HCT116 (cell line): ENCODE measurements around the gene ALOX15. TPM values are rescaled to one million over a fixed set of nuclear protein-coding genes. Genes with fewer than 3 reads are reported as not detected.

Experiments
- ATAC-seq: fragments of 200-7000 bp; cut with Tn5 transposase; 2 replicates; pipeline ENCODE4 v1.9.1; 2020; ENCODE audit warnings: mild to moderate bottlenecking, moderate library complexity
- BruUV-seq: library from RNA; stranded (reverse); fragments of 400-500 nt; replicated peaks from 2 replicates; lab custom pipeline; 2021; lab: Mats Ljungman, UMichigan
- CTCF ChIA-PET: fragments of 300-600 bp; sonication (Branson Sonifier 250); formaldehyde crosslinking; loops from one replicate; lab custom pipeline; 2021; ENCODE audit warnings: antibody characterized with exemption; lab: Charles Lee
- POLR2A ChIA-PET: fragments of 300-600, 350-600 bp; sonication (Branson Sonifier 250); formaldehyde crosslinking; loops from one replicate; lab custom pipeline; 2021; ENCODE audit warnings: antibody characterized with exemption; lab: Charles Lee
- RAD21 ChIA-PET, 2 experiments: fragments of 300-600 bp; sonication (Branson Sonifier 250); formaldehyde crosslinking; loops; one replicate each; lab custom pipeline; 2023; ENCODE audit warnings: low total read pairs in 2 of 2; ENCODE audit not compliant: uncharacterized antibody in 2 of 2, unreplicated experiment in 2 of 2, low non-redundant PET in 1 of 2; lab: Charles Lee
- DNase-seq: peaks from one replicate; pipeline ENCODE4 v3.0.0-alpha.2; 2010; ENCODE audit warnings: low read depth, low spot score
- H2AFZ ChIP-seq: fragments of 200-600 bp; shearing (Covaris generic), sonication (generic); 2 replicates; pipeline ENCODE4 v1.6.1; 2017; ENCODE audit warnings: low read depth, mixed run types, mixed read lengths, antibody characterized with exemption, low read length; ENCODE audit not compliant: poor library complexity, severe bottlenecking
- H3K27ac ChIP-seq: 2 replicates; pipeline ENCODE4 v1.5.1; 2012; ENCODE audit warnings: low read depth, low read length
- H3K27me3 ChIP-seq: fragments of 200-600 bp; sonication (generic); 2 replicates; pipeline ENCODE4 v1.6.1; 2016; ENCODE audit warnings: mixed run types, low read length, mixed read lengths; ENCODE audit not compliant: insufficient read depth
- H3K36me3 ChIP-seq, 2 experiments: fragments of 200-500 bp in 1 of 2; fragments of 200-600 bp in 1 of 2; sonication (Bioruptor generic) in 1 of 2; sonication (generic) in 1 of 2; 2 replicates each; pipeline versions ENCODE4 v1.5.1 to v1.6.1; 2014 to 2016; ENCODE audit warnings: low read length in 2 of 2, inconsistent platforms in 1 of 2, mixed read lengths in 1 of 2, mixed run types in 1 of 2; ENCODE audit not compliant: insufficient read depth in 2 of 2, control insufficient read depth in 1 of 2
- H3K4me1 ChIP-seq, 2 experiments: fragments of 200-600 bp in 1 of 2; sonication (generic) in 1 of 2; 2 replicates each; pipeline versions ENCODE4 v1.5.1 to v1.6.1; 2012 to 2017; ENCODE audit warnings: low read length in 2 of 2, inconsistent platforms in 1 of 2, mild to moderate bottlenecking in 1 of 2, mixed read lengths in 1 of 2, mixed run types in 1 of 2, moderate library complexity in 1 of 2; ENCODE audit not compliant: insufficient read depth in 2 of 2, control insufficient read depth in 1 of 2
- H3K4me2 ChIP-seq: fragments of 200-600 bp; sonication (generic); 2 replicates; pipeline ENCODE4 v1.6.1; 2017; ENCODE audit warnings: mixed run types, low read length, mixed read lengths
- H3K4me3 ChIP-seq, 2 experiments: fragments of 200-600 bp in 1 of 2; sonication (generic) in 1 of 2; replicated peaks in 1 of 2; 2 replicates each; pipeline ENCODE4 v1.5.1; 2011 to 2016; ENCODE audit warnings: low read length in 2 of 2, control low read depth in 1 of 2, low read depth in 1 of 2, mild to moderate bottlenecking in 1 of 2, mixed read lengths in 1 of 2, mixed run types in 1 of 2
- H3K79me2 ChIP-seq: fragments of 200-600 bp; sonication (generic); 2 replicates; pipeline ENCODE4 v1.6.1; 2017; ENCODE audit warnings: mild to moderate bottlenecking, mixed run types, low read length, moderate library complexity, mixed read lengths; ENCODE audit not compliant: insufficient read depth
- H3K9ac ChIP-seq: fragments of 200-600 bp; sonication (generic); 2 replicates; pipeline ENCODE4 v1.6.1; 2016; ENCODE audit warnings: low read length, mixed read lengths
- H3K9me2 ChIP-seq: fragments of 200-600 bp; sonication (generic), shearing (Covaris generic); 2 replicates; pipeline ENCODE4 v1.6.1; 2017; ENCODE audit warnings: mixed run types, mild to moderate bottlenecking, moderate library complexity; ENCODE audit not compliant: insufficient read depth
- H3K9me3 ChIP-seq, 2 experiments: fragments of 200-500 bp in 1 of 2; fragments of 200-600 bp in 1 of 2; sonication (Bioruptor generic) in 1 of 2; sonication (generic) in 1 of 2; 2 replicates each; pipeline ENCODE4 v1.6.1; 2014 to 2017; ENCODE audit warnings: low read length in 2 of 2, mixed read lengths in 2 of 2, inconsistent platforms in 1 of 2, low read depth in 1 of 2, mild to moderate bottlenecking in 1 of 2, mixed run types in 1 of 2, moderate library complexity in 1 of 2; ENCODE audit not compliant: control insufficient read depth in 1 of 2, insufficient read depth in 1 of 2
- H4K20me1 ChIP-seq: fragments of 200-600 bp; sonication (generic), shearing (Covaris generic); 2 replicates; pipeline ENCODE4 v1.6.1; 2017; ENCODE audit warnings: mixed run types, mild to moderate bottlenecking, moderate library complexity; ENCODE audit not compliant: insufficient read depth
- CBX3 ChIP-seq: IDR thresholded peaks from 2 replicates; pipeline ENCODE4 v1.6.1; 2012; ENCODE audit warnings: low read depth
- CTCF ChIP-seq, 3 experiments: fragments of 200-600 bp in 1 of 3; sonication (generic) in 1 of 3; IDR thresholded peaks in 2 of 3; conservative IDR thresholded peaks in 1 of 3; 2 replicates each; pipeline ENCODE4 v1.5.1; 2012 to 2017; ENCODE audit warnings: low read depth in 2 of 3, low read length in 2 of 3, antibody characterized with exemption in 1 of 3, borderline replicate concordance in 1 of 3, control low read depth in 1 of 3, mild to moderate bottlenecking in 1 of 3, mixed read lengths in 1 of 3, mixed run types in 1 of 3, moderate library complexity in 1 of 3; ENCODE audit not compliant: insufficient read depth in 1 of 3
- EZH2 ChIP-seq: fragments of 200-600 bp; sonication (generic); IDR thresholded peaks from 2 replicates; pipeline ENCODE4 v1.6.1; 2017; ENCODE audit warnings: antibody characterized with exemption, mixed run types
- RAD21 ChIP-seq: IDR thresholded peaks from 2 replicates; pipeline ENCODE4 v1.6.1; 2012; ENCODE audit warnings: low read depth, mild to moderate bottlenecking
- SP1 ChIP-seq: IDR thresholded peaks from 2 replicates; pipeline ENCODE4 v1.6.1; 2012; ENCODE audit warnings: low read depth
- YY1 ChIP-seq: IDR thresholded peaks from 2 replicates; pipeline ENCODE4 v1.6.1; 2011; ENCODE audit warnings: low read length, low read depth, moderate library complexity, mild to moderate bottlenecking; ENCODE audit not compliant: insufficient replicate concordance; ENCODE audit errors: extremely low read depth
- ZNF274 ChIP-seq: fragments of 200-500 bp; sonication (Bioruptor generic); IDR thresholded peaks from 2 replicates; pipeline ENCODE4 v1.6.1; 2014; ENCODE audit warnings: mild to moderate bottlenecking, low read depth, low read length, inconsistent platforms
- intact Hi-C: fragments of 100-400 bp; cut with micrococcal nuclease; formaldehyde crosslinking; loops from 2 replicates; pipeline ENCODE4 v1.10.0; 2022
- total RNA-seq: library from RNA; stranded (reverse); gene quantifications from one replicate; pipeline ENCODE4 v1.2.1, GENCODE V29; 2021; ENCODE audit not compliant: unreplicated experiment
- TF ChIP-seq, protein P1 (sequence below): IDR thresholded peaks from 2 replicates; pipeline ENCODE4 v1.6.1; 2012
- TF ChIP-seq, protein P2 (sequence below): IDR thresholded peaks from 2 replicates; pipeline ENCODE4 v1.6.1; 2012; ENCODE audit warnings: low read depth

Gene ALOX15
- total RNA-seq, 1 experiment from 2014 or later, result 0.57 TPM

DNA sequence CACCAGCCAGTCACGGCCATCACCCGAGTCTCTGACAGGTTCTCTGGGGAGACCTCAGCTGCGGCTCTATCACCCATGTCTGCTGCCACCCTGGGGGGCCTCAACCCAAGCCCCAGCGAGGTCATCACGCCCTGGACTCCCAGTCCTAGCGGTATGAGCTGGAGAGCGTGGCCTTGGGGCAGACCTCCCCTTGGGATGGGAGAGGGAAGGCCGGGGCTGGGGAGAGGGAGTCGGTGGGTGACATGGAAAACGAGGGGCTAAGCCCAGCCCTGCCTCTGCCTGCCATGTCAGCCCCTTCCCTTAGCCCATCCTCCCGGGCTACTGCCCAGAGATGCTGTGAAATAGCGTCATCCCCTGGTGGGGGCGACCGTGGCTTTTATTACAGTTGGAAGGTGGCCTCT is 48.5 kb downstream of the ALOX15 start:
- Histone ChIP-seq H3K27me3 (peaks cover 3% of the 10 kb centered on the region; the same call in 1 of the 2 replicates), H3K36me3 (no peaks in the 10 kb centered on the region), H3K4me2 (no peak overlapping the region), H3K79me2 (no peaks in the 10 kb centered on the region), H3K4me1 (peaks cover 3 to 9% of the 10 kb centered on the region in 2 experiments), H3K27ac (no peak overlapping the region), H3K9me2 (no peaks in the 10 kb centered on the region), H4K20me1 (no peaks in the 10 kb centered on the region), H3K9me3 (no peaks in the 10 kb centered on the region), H3K9ac (no peak overlapping the region), H3K4me3 (no peak overlapping the region), H2AFZ (no peak overlapping the region)
- CTCF ChIA-PET, result interaction anchor here (1.0 kb wide), 1 partner anchor 26 kb away, joined by 3 read pairs; no protein-coding TSS in a partner anchor
- POLR2A ChIA-PET, result no interaction called here
- TF ChIP-seq EZH2 (no peak), RAD21 (no peak), CBX3 (no peak), SP1 (no peak), YY1 (no peak), ZNF274 (no peak), CTCF (IDR thresholded peaks at IDR 0.05 in 2 of 3, conservative IDR thresholded peaks at IDR 0.05 in 1 of 3; ENCODE audit: borderline replicate concordance in 1 of 3, insufficient read depth in 1 of 3, low read depth in 2 of 3, low read length in 2 of 3) (no peak)
- TF ChIP-seq, protein P1, sequence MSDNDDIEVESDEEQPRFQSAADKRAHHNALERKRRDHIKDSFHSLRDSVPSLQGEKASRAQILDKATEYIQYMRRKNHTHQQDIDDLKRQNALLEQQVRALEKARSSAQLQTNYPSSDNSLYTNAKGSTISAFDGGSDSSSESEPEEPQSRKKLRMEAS, result no peak
- TF ChIP-seq, protein P2, sequence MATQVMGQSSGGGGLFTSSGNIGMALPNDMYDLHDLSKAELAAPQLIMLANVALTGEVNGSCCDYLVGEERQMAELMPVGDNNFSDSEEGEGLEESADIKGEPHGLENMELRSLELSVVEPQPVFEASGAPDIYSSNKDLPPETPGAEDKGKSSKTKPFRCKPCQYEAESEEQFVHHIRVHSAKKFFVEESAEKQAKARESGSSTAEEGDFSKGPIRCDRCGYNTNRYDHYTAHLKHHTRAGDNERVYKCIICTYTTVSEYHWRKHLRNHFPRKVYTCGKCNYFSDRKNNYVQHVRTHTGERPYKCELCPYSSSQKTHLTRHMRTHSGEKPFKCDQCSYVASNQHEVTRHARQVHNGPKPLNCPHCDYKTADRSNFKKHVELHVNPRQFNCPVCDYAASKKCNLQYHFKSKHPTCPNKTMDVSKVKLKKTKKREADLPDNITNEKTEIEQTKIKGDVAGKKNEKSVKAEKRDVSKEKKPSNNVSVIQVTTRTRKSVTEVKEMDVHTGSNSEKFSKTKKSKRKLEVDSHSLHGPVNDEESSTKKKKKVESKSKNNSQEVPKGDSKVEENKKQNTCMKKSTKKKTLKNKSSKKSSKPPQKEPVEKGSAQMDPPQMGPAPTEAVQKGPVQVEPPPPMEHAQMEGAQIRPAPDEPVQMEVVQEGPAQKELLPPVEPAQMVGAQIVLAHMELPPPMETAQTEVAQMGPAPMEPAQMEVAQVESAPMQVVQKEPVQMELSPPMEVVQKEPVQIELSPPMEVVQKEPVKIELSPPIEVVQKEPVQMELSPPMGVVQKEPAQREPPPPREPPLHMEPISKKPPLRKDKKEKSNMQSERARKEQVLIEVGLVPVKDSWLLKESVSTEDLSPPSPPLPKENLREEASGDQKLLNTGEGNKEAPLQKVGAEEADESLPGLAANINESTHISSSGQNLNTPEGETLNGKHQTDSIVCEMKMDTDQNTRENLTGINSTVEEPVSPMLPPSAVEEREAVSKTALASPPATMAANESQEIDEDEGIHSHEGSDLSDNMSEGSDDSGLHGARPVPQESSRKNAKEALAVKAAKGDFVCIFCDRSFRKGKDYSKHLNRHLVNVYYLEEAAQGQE, result no peak
- intact Hi-C loops, result no loop called here
- DNase-seq (no peak), ATAC-seq (no peak)
- RAD21 ChIA-PET, result no interaction called here
- BruUV-seq, result no TSS peak
